Left lung (tissue), 10 donors: ENCODE measurements around the gene NDUFB7. TPM values are rescaled to one million over a fixed set of nuclear protein-coding genes. Genes with fewer than 3 reads are reported as not detected.

Experiments used
- ATAC-seq: fragments of 200-7000 bp; cut with Tn5 transposase; one replicate; pipeline ENCODE4 v1.9.1; 2020; ENCODE audit warnings: moderate library complexity
- DNase-seq, 4 donors: peaks; one replicate each; pipeline ENCODE4 v3.0.0-alpha.2; 2013 to 2020
- H3K27ac ChIP-seq, 2 donors: fragments of 200-600 bp; sonication (generic) in 1 of 2; one replicate each; pipeline versions ENCODE4 v1.5.0 to v1.8.0; 2020 to 2021
- H3K27me3 ChIP-seq, 2 donors: fragments of 200-600 bp; sonication (generic) in 1 of 2; one replicate each; pipeline versions ENCODE4 v1.5.0 to v1.8.0; 2020 to 2021
- H3K36me3 ChIP-seq, 2 donors: fragments of 200-600 bp; sonication (generic) in 1 of 2; one replicate each; pipeline versions ENCODE4 v1.5.0 to v1.8.0; 2020 to 2021
- H3K4me1 ChIP-seq, 2 donors: fragments of 200-600 bp; one replicate each; pipeline ENCODE4 v1.8.0; 2021
- H3K4me3 ChIP-seq, 2 donors: fragments of 200-600 bp; sonication (generic) in 1 of 2; one replicate each; pipeline versions ENCODE4 v1.5.0 to v1.8.0; 2020 to 2021; ENCODE audit warnings: mild to moderate bottlenecking in 1 of 2
- H3K9me3 ChIP-seq, 2 donors: fragments of 200-600 bp; sonication (generic) in 1 of 2; one replicate each; pipeline versions ENCODE4 v1.5.0 to v1.8.0; 2020 to 2021
- CTCF ChIP-seq, 2 donors: fragments of 200-600 bp; sonication (generic) in 1 of 2; IDR thresholded peaks; one replicate each; pipeline versions ENCODE4 v1.5.0 to v1.8.0; 2021; ENCODE audit warnings: antibody characterized with exemption in 2 of 2
- intact Hi-C, 2 donors: fragments of 100-400 bp; cut with DNase I; formaldehyde crosslinking; loops; one replicate each; pipeline versions ENCODE4 v1.11.2 to v1.14.2; 2022
- polyA plus RNA-seq, 6 donors: library from polyadenylated mRNA; unstranded; fragments of 120-200 nt; gene quantifications; one replicate each; pipeline ENCODE4 v1.2.1, GENCODE V29; 2013; ENCODE audit not compliant: insufficient read length in 6 of 6
- total RNA-seq, 2 donors: library from RNA; stranded (reverse); fragmentation: NEBNext Ultra II Directional; extraction: Animal tissue kit (Norgen Biotek cat#: 25700); gene quantifications; one replicate each; pipeline ENCODE4 v1.2.1, GENCODE V29; 2021
- donor health status: DM: no; HTN: yes; CAD: no.
- donor health status: DM: no; HTN: no; CAD: no.

Gene NDUFB7
- total and polyA plus RNA-seq, 8 donors: 60.1 to 125 (median 87.5) TPM

- no peak for ATAC-seq
- intact Hi-C loops: no loop called here
- H3K27ac ChIP-seq: no peak overlapping the region
Observed at GRCh38 chr19:14563989-14564651, 7.7 kb downstream of the NDUFB7 start.

GRCh38 chr19:14563590-14563926, 8.3 kb downstream of the NDUFB7 start:
- DNase-seq: peak in 1 of 4 donors; percentile 74
- TF ChIP-seq CTCF (IDR thresholded peaks at IDR 0.05): no peak
- ATAC-seq: no peak
- H3K4me1 ChIP-seq: peaks cover 0 to 5% of the 10 kb centered on the region in 2 donors
- H3K36me3 ChIP-seq: peaks cover 0 to 42% of the 10 kb centered on the region in 2 donors
- intact Hi-C loops: no loop called here
- no peak overlapping the region for H3K27ac ChIP-seq
- H3K9me3 ChIP-seq: no peaks in the 10 kb centered on the region
- no peak overlapping the region for H3K4me3 ChIP-seq
- no peaks in the 10 kb centered on the region for H3K27me3 ChIP-seq

More at GRCh38 chr19:14563989-14564651, 7.7 kb downstream of the NDUFB7 start:
- Histone ChIP-seq H3K9me3 (no peaks in the 10 kb centered on the region), H3K27me3 (no peaks in the 10 kb centered on the region), H3K4me1 (peaks cover 0 to 6% of the 10 kb centered on the region in 2 donors), H3K4me3 (no peak overlapping the region), H3K36me3 (peaks cover 0 to 45% of the 10 kb centered on the region in 2 donors)
- peak in 1 of 4 donors; percentile 80 for DNase-seq
- no peak for TF ChIP-seq CTCF (IDR thresholded peaks at IDR 0.05)

GRCh38 chr19:14562660-14563589, 8.9 kb downstream of the NDUFB7 start:
- Histone ChIP-seq H3K4me1 (peaks cover 0 to 5% of the 10 kb centered on the region in 2 donors), H3K27me3 (no peaks in the 10 kb centered on the region), H3K27ac (no peak overlapping the region), H3K9me3 (no peaks in the 10 kb centered on the region), H3K4me3 (no peak overlapping the region), H3K36me3 (peaks cover 0 to 38% of the 10 kb centered on the region in 2 donors)
- intact Hi-C loops: no loop called here
- no peak for TF ChIP-seq CTCF (IDR thresholded peaks at IDR 0.05)
- DNase-seq (no peak), ATAC-seq (no peak)

- Histone ChIP-seq H3K36me3 (peaks cover 0 to 32% of the 10 kb centered on the region in 2 donors), H3K27ac (no peak overlapping the region), H3K9me3 (no peaks in the 10 kb centered on the region), H3K27me3 (no peaks in the 10 kb centered on the region), H3K4me1 (peaks cover 0 to 9% of the 10 kb centered on the region in 2 donors), H3K4me3 (no peak overlapping the region)
- TF ChIP-seq CTCF (IDR thresholded peaks at IDR 0.05): no peak
- no peak for ATAC-seq
- DNase-seq: no peak
- intact Hi-C loops: no loop called here
Observed at GRCh38 chr19:14561847-14562351, 10.0 kb downstream of the NDUFB7 start.

GRCh38 chr19:14561249-14561648, 10.6 kb downstream of the NDUFB7 start:
- DNase-seq (no peak), ATAC-seq (no peak)
- intact Hi-C loops: no loop called here

More at GRCh38 chr19:14561249-14561648, 10.6 kb downstream of the NDUFB7 start:
- H3K9me3 ChIP-seq: no peaks in the 10 kb centered on the region
- H3K27me3 ChIP-seq: no peaks in the 10 kb centered on the region
- H3K36me3 ChIP-seq: peaks cover 0 to 26% of the 10 kb centered on the region in 2 donors
- H3K4me3 ChIP-seq: no peak overlapping the region
- H3K27ac ChIP-seq: no peak overlapping the region
- no peak for TF ChIP-seq CTCF (IDR thresholded peaks at IDR 0.05)
- peaks cover 0 to 15% of the 10 kb centered on the region in 2 donors for H3K4me1 ChIP-seq
